ENCODE measurements around the gene SMC3. TPM values are rescaled to one million over a fixed set of nuclear protein-coding genes. Genes with fewer than 3 reads are reported as not detected.
"Not testable (repeated sequence)": the region's sequence is repeated elsewhere in the genome, so short reads cannot be mapped to it uniquely, and the experiment has no call there.

Gene SMC3
- total RNA-seq, 4 donors from 2014 or later: 35.5 to 62.0 (median 42.8) TPM

DNA sequence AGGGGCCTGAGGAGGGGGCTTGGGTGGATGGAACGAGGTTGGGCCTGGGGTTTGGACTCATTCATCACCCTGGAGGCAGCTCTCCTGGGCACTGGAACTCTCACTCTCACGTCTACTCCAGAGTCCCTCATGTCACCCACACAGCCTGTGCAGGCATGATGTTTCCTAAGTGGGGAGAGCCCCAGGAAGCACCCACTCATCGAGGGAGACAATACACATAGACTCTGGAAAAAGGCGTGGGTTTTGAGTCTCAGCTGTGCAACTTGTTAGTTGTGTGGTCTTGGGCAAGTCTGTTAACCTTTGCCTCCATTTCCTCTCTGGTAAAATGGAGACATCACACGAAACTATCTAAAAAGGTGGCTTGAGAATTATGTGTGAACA lies 50.7 kb downstream of the SMC3 start:
- Histone ChIP-seq H3K4me3 (no peak overlapping the region), H3K9me3 (no peaks in the 10 kb centered on the region), H3K36me3 (no peaks in the 10 kb centered on the region), H3K4me1 (no peaks in the 10 kb centered on the region), H3K27me3 (no peaks in the 10 kb centered on the region), H3K27ac (no peak overlapping the region)
- TF ChIP-seq, protein P1, sequence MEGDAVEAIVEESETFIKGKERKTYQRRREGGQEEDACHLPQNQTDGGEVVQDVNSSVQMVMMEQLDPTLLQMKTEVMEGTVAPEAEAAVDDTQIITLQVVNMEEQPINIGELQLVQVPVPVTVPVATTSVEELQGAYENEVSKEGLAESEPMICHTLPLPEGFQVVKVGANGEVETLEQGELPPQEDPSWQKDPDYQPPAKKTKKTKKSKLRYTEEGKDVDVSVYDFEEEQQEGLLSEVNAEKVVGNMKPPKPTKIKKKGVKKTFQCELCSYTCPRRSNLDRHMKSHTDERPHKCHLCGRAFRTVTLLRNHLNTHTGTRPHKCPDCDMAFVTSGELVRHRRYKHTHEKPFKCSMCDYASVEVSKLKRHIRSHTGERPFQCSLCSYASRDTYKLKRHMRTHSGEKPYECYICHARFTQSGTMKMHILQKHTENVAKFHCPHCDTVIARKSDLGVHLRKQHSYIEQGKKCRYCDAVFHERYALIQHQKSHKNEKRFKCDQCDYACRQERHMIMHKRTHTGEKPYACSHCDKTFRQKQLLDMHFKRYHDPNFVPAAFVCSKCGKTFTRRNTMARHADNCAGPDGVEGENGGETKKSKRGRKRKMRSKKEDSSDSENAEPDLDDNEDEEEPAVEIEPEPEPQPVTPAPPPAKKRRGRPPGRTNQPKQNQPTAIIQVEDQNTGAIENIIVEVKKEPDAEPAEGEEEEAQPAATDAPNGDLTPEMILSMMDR (IDR thresholded peaks at IDR 0.05): no peak
- TF ChIP-seq POLR2AphosphoS5 (IDR thresholded peaks at IDR 0.05) (no peak), EP300 (IDR thresholded peaks at IDR 0.05) (no peak), POLR2A (IDR thresholded peaks at IDR 0.05) (no peak)
- ATAC-seq: no peak
- 81 to 100% methylated on average over 1 to 2 of the region's 5 CpGs for WGBS, 2 donors (ENCODE audit: low coverage in 1 of 2)

DNA sequence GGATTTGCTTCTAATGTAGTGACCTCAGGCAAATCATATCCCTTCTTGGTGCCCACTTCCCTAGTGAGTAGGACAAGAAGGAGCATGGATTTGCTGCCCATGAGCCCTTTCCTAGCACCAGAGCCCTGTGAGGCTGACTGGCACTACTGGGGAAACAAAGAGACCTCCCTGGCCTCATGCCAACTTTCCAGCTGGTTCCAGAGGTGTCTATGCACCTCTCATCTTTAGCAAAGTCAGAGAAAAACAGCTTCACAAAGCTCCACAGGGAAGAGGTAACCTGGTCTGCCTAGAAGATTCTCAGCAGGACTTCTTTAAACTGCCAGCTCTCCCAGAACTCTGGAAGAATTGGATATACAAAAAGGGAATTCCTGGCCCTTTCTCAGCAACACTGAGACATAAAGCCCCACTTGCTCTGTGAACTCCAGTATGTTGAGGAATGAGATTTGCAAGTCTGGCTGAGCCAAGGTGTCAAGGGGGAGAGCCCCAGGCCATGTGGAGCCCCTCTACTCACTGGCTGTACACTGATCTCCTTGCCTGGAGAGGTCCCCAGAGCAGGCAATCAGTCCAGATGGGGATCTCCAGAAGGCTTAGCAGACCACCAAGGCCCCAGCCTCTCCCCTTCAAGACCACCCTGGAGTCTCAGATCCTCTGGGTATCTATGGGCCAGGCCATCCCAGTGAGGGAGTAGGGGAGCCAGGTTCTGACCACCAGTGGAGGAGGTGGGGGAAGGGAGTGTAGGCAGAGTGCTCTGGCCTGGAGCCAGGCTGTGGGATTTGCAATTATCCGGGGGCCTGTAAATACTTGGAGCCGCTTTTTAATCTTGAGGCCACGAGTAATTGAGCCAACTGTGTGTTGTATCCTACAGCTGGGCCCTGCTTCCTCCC lies 52.3 kb downstream of the SMC3 start:
- no peak overlapping the region for H3K27ac ChIP-seq
- no peaks in the 10 kb centered on the region for H3K4me1 ChIP-seq
- no peak for ATAC-seq
- WGBS, 2 donors (ENCODE audit: low coverage in 1 of 2): 42 to 49% methylated on average over 2 to 3 of the region's 3 CpGs
- no peak overlapping the region for H3K4me3 ChIP-seq
- no peak for TF ChIP-seq POLR2A (IDR thresholded peaks at IDR 0.05)
- no peak for TF ChIP-seq EP300 (IDR thresholded peaks at IDR 0.05)
- TF ChIP-seq, protein P1 (IDR thresholded peaks at IDR 0.05): no peak
- TF ChIP-seq POLR2AphosphoS5 (IDR thresholded peaks at IDR 0.05): no peak
- no peaks in the 10 kb centered on the region for H3K9me3 ChIP-seq
- H3K36me3 ChIP-seq: no peaks in the 10 kb centered on the region
- no peaks in the 10 kb centered on the region for H3K27me3 ChIP-seq

DNA sequence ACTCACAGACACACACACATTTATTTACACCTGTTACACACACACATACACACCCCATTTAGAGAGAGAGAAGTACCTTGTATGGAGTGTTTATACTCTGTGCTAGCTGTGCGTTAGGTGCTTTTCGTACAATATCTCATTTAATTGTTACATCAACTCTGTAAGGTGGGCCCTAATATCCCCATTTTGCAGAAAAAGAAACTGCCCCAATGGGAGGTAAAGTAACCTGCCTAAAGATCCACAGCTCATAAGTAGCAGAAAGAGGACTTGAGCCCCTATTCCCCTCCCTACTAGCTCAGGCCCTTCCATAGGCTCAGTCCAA lies 52.9 kb downstream of the SMC3 start:
- no peaks in the 10 kb centered on the region for H3K4me1 ChIP-seq
- TF ChIP-seq POLR2A (IDR thresholded peaks at IDR 0.05) (no peak), EP300 (IDR thresholded peaks at IDR 0.05) (no peak), POLR2AphosphoS5 (IDR thresholded peaks at IDR 0.05) (no peak)
- TF ChIP-seq, protein P1 (IDR thresholded peaks at IDR 0.05): no peak
- H3K4me3 ChIP-seq: no peak overlapping the region
- no peak overlapping the region for H3K27ac ChIP-seq
- H3K36me3 ChIP-seq: no peaks in the 10 kb centered on the region
- whole genome bisulfite sequencing, 2 donors (ENCODE audit: low coverage in 1 of 2): 90 to 96% methylated on average over 2 of the region's 2 CpGs
- H3K27me3 ChIP-seq: no peaks in the 10 kb centered on the region
- no peaks in the 10 kb centered on the region for H3K9me3 ChIP-seq
- ATAC-seq: no peak

DNA sequence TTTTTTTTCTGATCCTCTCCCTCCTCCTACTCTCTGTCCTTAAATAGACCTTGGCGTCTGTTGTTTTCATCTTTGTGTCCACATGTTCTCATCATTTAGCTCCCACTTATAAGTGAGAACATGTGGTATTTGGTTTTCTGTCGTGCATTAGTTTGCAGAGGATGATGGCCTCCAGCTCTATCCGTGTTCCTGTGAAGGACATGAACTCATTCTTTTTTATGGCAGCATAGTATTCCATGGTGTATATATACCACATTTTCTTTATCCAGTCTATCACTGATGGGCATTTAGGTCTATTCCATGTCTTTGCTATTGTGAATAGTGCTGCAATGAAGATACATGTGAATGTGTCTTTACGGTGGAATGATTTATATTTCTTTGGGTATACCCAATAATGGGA lies 55.8 kb downstream of the SMC3 start:
- H3K9me3 ChIP-seq, H3K4me1 ChIP-seq, ATAC-seq, H3K36me3 ChIP-seq, H3K4me3 ChIP-seq, H3K27ac ChIP-seq, H3K27me3 ChIP-seq: not testable (repeated sequence)
- WGBS, 2 donors (ENCODE audit: low coverage in 1 of 2): 89 to 95% methylated on average over 4 of the region's 4 CpGs

DNA sequence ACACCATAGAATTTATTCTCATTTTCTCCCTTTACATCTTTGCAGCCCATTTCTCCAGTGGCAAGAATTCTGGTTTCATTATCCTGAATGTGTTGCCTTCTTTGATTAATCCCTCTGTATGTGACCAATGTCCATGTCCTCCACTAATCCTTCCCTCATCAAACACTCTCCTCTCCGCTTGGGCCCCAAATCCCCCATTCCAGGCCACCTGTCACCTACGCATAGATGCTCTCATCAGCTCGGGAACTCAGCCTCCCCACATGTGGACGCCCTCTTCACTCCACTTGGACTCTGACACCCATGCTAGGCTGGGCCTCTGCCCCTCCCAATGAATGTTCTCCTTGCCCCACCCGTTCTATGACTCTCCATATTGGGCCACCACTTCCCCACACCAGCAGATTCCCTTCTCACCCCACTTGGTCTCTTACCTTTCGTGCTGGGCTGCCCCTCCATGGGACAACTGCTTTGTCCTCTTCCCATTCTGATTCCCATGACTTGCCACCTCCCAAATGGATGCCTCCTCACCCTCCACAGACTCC lies 57.9 kb downstream of the SMC3 start:
- no peak for ATAC-seq

More for the DNA sequence above, 57.9 kb downstream of the SMC3 start:
- TF ChIP-seq POLR2AphosphoS5 (IDR thresholded peaks at IDR 0.05) (no peak), EP300 (IDR thresholded peaks at IDR 0.05) (no peak), POLR2A (IDR thresholded peaks at IDR 0.05) (no peak)
- TF ChIP-seq, protein P1 (IDR thresholded peaks at IDR 0.05): no peak
- Histone ChIP-seq H3K36me3 (no peaks in the 10 kb centered on the region), H3K27me3 (no peaks in the 10 kb centered on the region), H3K9me3 (no peaks in the 10 kb centered on the region), H3K27ac (no peak overlapping the region), H3K4me1 (peaks cover 0 to 16% (median 0%) of the 10 kb centered on the region in 3 donors), H3K4me3 (no peak overlapping the region)
- 89 to 93% methylated on average over 2 to 6 of the region's 6 CpGs for WGBS, 2 donors (ENCODE audit: low coverage in 1 of 2)
